K562 (cell line): ENCODE measurements around the gene DCTN2. TPM values are rescaled to one million over a fixed set of nuclear protein-coding genes. Genes with fewer than 3 reads are reported as not detected.

Source experiments
- CBX3 ChIP-seq, 2 experiments: IDR thresholded peaks; 1 replicate in 1 of 2; 2 replicates in 1 of 2; pipeline ENCODE4 v1.6.1; 2012; ENCODE audit warnings: inconsistent platforms in 2 of 2, low read length in 2 of 2, borderline replicate concordance in 1 of 2, control low read depth in 1 of 2
- CBX8 ChIP-seq: fragments of 200-600 bp; sonication (generic); IDR thresholded peaks from 2 replicates; pipeline ENCODE4 v1.6.1; 2012; ENCODE audit warnings: borderline replicate concordance, mixed run types, low read depth, mild to moderate bottlenecking, moderate library complexity, mixed read lengths, low read length, control low read depth, inconsistent platforms; ENCODE audit not compliant: poor library complexity, severe bottlenecking; ENCODE audit errors: extremely low read depth
- DNMT1 ChIP-seq: fragments of 450-650 bp; IDR thresholded peaks from 2 replicates; pipeline ENCODE4 v1.6.1; 2016; ENCODE audit warnings: antibody characterized with exemption, mild to moderate bottlenecking
- GABPB1 ChIP-seq: sonication (generic); formaldehyde crosslinking; IDR thresholded peaks from 2 replicates; pipeline ENCODE4 v1.8.0; 2022; ENCODE audit warnings: mild to moderate bottlenecking, missing genetic modification reagents
- PYGO2 ChIP-seq: fragments of 450-650 bp; IDR thresholded peaks from 2 replicates; pipeline ENCODE4 v1.6.1; 2016; ENCODE audit warnings: mild to moderate bottlenecking, missing genetic modification characterization, moderate library complexity, missing compliant biosample characterization
- RB1 ChIP-seq: fragments of 450-650 bp; IDR thresholded peaks from 2 replicates; pipeline ENCODE4 v1.6.1; 2017; ENCODE audit warnings: low read depth, mild to moderate bottlenecking
- SMAD4 ChIP-seq: fragments of 250-450 bp; sonication (Bioruptor Pico); conservative IDR thresholded peaks from 2 replicates; pipeline ENCODE4 v1.8.0; 2021; ENCODE audit warnings: inconsistent platforms, mild to moderate bottlenecking, moderate library complexity
- SOX6 ChIP-seq: fragments of 450-650 bp; IDR thresholded peaks from 2 replicates; pipeline ENCODE4 v1.6.1; 2014; ENCODE audit warnings: mild to moderate bottlenecking
- SRF ChIP-seq, 2 experiments: fragments of 250-450, 450-650 bp in 1 of 2; sonication (Bioruptor Pico) in 1 of 2; sonication (generic) in 1 of 2; formaldehyde crosslinking; IDR thresholded peaks; 2 replicates each; pipeline versions ENCODE4 v1.5.0 to v1.5.1; 2020 to 2022; ENCODE audit warnings: mild to moderate bottlenecking in 1 of 2, missing genetic modification reagents in 1 of 2
- TCF7 ChIP-seq: sonication (generic); IDR thresholded peaks from 2 replicates; pipeline ENCODE4 v1.6.1; 2016; ENCODE audit warnings: antibody characterized with exemption, borderline replicate concordance
- XRCC4 ChIP-seq: IDR thresholded peaks from one replicate; pipeline ENCODE4 v1.6.1; 2011; ENCODE audit not compliant: insufficient read depth, insufficient read length; ENCODE audit errors: extremely low read depth
- polyA plus RNA-seq, 8 experiments: library from polyadenylated mRNA; depleted of rRNA in 4 of 8; stranded (reverse) in 5 of 8; unstranded in 3 of 8; fragments of >200 nt; fragmentation: Nextera tagmentation in 2 of 8; fragmentation: Illumina TruSeq in 1 of 8; extraction: Ambion mirVana in 2 of 8; extraction: Trizol in 1 of 8; gene quantifications; 2 replicates each; pipeline versions ENCODE4 v1.2.1 to v1.2.3, GENCODE V29; 2011 to 2014; ENCODE audit warnings: inconsistent platforms in 1 of 8, missing spikeins in 1 of 8
- total RNA-seq, 7 experiments: library from RNA; depleted of rRNA in 6 of 7; stranded (reverse); fragments of >200 nt in 6 of 7; fragmentation: Illumina TruSeq in 2 of 7; extraction: Trizol in 2 of 7; gene quantifications; 2 replicates each; pipeline versions ENCODE4 v1.2.1 to v1.2.3, GENCODE V29; 2011 to 2021; ENCODE audit warnings: low replicate concordance in 1 of 7
- TF ChIP-seq, protein P1 (sequence below): fragments of 450-650 bp; IDR thresholded peaks from 2 replicates; pipeline ENCODE4 v1.6.1; 2018; ENCODE audit not compliant: partially characterized antibody
- TF ChIP-seq, protein P2 (sequence below), 2 experiments: fragments of 450-650 bp; IDR thresholded peaks; 2 replicates each; pipeline ENCODE4 v1.6.1; 2016; ENCODE audit warnings: mild to moderate bottlenecking in 2 of 2, borderline replicate concordance in 1 of 2, low read depth in 1 of 2, moderate library complexity in 1 of 2

DCTN2 gene
- total and polyA plus RNA-seq, 9 of the 15 experiments (the other 6 are each of a cell fraction or from before 2014, with no cell fraction given) = 43.6 to 270 (median 125) TPM

DNA sequence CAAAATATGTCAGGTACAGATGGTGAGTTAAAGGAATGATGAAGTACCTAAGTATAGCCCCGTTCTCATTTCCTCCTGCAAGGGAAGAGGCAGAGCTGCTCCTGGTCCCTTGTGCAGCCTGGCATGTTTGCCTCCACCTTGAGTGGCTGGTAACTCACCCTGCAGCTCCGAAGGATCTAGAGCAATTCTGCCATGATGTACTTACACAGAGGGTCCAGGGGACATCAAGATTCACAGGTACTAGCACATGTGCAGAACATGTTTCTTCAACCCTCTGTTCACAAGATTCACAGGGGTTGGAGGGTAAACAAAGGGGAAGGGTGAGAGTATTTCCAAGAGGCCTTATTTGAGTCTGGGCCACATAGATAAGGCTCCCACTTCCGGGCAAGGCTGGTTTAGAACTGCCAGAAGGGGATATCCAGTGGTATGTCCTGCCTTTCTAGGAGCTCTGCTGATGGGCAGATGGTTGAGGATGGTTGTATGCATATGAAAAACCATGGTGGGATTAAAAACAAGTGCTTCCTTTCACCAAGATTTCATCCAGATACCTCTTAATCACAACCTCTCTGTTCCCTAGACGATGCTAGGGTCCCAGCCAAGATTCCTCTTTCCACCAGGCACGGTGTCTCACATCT, 7.7 kb downstream of the DCTN2 start (continued):
- TF ChIP-seq, protein P1, sequence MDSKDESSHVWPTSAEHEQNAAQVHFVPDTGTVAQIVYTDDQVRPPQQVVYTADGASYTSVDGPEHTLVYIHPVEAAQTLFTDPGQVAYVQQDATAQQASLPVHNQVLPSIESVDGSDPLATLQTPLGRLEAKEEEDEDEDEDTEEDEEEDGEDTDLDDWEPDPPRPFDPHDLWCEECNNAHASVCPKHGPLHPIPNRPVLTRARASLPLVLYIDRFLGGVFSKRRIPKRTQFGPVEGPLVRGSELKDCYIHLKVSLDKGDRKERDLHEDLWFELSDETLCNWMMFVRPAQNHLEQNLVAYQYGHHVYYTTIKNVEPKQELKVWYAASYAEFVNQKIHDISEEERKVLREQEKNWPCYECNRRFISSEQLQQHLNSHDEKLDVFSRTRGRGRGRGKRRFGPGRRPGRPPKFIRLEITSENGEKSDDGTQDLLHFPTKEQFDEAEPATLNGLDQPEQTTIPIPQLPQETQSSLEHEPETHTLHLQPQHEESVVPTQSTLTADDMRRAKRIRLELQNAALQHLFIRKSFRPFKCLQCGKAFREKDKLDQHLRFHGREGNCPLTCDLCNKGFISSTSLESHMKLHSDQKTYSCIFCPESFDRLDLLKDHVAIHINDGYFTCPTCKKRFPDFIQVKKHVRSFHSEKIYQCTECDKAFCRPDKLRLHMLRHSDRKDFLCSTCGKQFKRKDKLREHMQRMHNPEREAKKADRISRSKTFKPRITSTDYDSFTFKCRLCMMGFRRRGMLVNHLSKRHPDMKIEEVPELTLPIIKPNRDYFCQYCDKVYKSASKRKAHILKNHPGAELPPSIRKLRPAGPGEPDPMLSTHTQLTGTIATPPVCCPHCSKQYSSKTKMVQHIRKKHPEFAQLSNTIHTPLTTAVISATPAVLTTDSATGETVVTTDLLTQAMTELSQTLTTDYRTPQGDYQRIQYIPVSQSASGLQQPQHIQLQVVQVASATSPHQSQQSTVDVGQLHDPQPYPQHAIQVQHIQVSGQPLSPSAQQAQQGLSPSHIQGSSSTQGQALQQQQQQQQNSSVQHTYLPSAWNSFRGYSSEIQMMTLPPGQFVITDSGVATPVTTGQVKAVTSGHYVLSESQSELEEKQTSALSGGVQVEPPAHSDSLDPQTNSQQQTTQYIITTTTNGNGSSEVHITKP = peak; percentile 92
- no peak for TF ChIP-seq XRCC4
- TF ChIP-seq SRF (CRISPR knock-in tag; IDR thresholded peaks at IDR 0.05) = peak in 1 of 2 experiments; percentile 66; a peak in 1 of 4 replicates
- TF ChIP-seq RB1 = no peak
- TF ChIP-seq TCF7 = no peak
- no peak for TF ChIP-seq DNMT1
- peak in 1 of 2 experiments; percentile 75; a peak in 1 of 3 replicates for TF ChIP-seq CBX3 (IDR thresholded peaks at IDR 0.05; ENCODE audit: borderline replicate concordance in 1 of 2, low read length in 2 of 2)
- TF ChIP-seq, protein P2, sequence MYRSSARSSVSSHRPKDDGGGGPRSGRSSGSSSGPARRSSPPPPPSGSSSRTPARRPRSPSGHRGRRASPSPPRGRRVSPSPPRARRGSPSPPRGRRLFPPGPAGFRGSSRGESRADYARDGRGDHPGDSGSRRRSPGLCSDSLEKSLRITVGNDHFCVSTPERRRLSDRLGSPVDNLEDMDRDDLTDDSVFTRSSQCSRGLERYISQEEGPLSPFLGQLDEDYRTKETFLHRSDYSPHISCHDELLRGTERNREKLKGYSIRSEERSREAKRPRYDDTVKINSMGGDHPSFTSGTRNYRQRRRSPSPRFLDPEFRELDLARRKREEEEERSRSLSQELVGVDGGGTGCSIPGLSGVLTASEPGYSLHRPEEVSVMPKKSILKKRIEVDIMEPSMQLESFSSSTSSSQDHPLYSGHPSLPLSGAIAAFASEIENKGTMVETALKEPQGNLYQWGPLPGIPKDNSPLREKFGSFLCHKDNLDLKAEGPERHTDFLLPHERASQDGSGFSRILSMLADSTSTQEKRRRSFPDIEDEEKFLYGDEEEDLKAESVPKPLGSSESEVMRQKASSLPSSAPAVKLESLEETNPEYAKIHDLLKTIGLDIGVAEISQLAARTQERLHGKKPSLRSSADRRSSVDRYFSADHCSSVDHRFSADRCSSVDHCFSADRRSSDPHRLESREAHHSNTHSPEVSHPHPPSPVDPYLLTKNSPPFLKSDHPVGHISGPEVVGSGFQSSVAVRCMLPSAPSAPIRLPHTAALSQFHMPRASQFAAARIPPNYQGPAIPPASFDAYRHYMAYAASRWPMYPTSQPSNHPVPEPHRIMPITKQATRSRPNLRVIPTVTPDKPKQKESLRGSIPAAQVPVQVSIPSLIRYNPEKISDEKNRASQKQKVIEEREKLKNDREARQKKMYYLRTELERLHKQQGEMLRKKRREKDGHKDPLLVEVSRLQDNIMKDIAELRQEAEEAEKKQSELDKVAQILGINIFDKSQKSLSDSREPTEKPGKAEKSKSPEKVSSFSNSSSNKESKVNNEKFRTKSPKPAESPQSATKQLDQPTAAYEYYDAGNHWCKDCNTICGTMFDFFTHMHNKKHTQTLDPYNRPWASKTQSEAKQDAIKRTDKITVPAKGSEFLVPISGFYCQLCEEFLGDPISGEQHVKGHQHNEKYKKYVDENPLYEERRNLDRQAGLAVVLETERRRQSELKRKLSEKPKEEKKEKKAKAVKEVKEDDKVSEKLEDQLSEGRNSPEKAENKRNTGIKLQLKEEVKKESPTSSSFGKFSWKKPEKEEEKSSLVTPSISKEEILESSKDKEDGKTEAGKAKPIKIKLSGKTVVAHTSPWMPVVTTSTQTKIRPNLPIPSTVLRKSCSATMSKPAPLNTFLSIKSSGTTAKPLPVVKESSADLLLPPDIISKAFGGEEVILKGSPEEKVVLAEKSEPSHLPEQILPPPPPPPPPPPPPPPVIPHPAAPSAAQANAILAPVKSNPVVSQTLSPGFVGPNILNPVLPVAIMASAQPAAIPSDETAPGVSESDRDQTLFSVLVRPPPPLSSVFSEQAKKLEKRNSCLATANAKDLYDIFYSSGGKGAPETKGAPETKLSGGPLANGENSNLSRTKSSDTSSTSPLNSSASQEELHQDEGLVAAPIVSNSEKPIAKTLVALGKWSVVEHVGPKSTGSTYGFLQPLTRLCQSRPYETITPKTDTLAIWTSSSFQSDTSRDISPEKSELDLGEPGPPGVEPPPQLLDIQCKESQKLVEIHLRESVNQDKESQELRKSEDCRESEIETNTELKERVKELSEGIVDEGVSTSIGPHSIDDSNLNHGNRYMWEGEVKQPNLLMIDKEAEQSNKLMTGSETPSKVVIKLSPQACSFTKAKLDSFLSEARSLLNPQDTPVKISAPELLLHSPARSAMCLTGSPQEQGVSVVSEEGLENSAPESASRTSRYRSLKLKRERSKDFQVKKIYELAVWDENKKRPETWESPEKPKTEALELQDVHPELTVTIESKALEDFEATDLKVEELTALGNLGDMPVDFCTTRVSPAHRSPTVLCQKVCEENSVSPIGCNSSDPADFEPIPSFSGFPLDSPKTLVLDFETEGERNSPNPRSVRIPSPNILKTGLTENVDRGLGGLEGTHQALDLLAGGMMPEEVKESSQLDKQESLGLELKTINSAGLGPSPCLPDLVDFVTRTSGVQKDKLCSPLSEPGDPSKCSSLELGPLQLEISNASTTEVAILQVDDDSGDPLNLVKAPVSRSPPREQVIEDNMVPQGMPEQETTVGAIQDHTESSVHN (IDR thresholded peaks at IDR 0.05; ENCODE audit: borderline replicate concordance in 1 of 2, low read depth in 1 of 2) = no peak
- peak; percentile 82 for TF ChIP-seq SMAD4
- TF ChIP-seq PYGO2 (tag) = no peak
- TF ChIP-seq GABPB1 (CRISPR knock-in tag) = peak; percentile 40; the same call in 1 of the 2 replicates
- peak; percentile 88 for TF ChIP-seq SOX6
- TF ChIP-seq CBX8 = no peak
